Gastrocnemius medialis (tissue), 4 donors: Measurements from ENCODE around the gene PPP1R9B. TPM values are rescaled to one million over a fixed set of nuclear protein-coding genes. Genes with fewer than 3 reads are reported as not detected.

Experiments
- ATAC-seq, 2 donors: fragments of 150-250 bp; one replicate each; pipeline ENCODE4 v1.9.1; 2016
- DNase-seq, 2 donors: peaks; one replicate each; pipeline ENCODE4 v3.0.0-alpha.2; 2019
- H3K27ac ChIP-seq, 4 donors: fragments of 200-600 bp; sonication (generic); 1 replicate in 1 of 4; 2 replicates in 3 of 4; pipeline ENCODE4 v1.5.1; 2016 to 2018; ENCODE audit warnings: mild to moderate bottlenecking in 2 of 4, moderate library complexity in 1 of 4
- H3K27me3 ChIP-seq, 3 donors: fragments of 200-600 bp; sonication (generic) in 2 of 3; 1 replicate in 1 of 3; 2 replicates in 2 of 3; pipeline versions ENCODE4 v1.5.1 to v1.6.0; 2016 to 2019; ENCODE audit warnings: mild to moderate bottlenecking in 1 of 3, moderate library complexity in 1 of 3
- H3K36me3 ChIP-seq, 2 donors: fragments of 200-600 bp; sonication (generic) in 1 of 2; one replicate each; pipeline ENCODE4 v1.5.1; 2017 to 2018
- H3K4me1 ChIP-seq, 2 donors: fragments of 200-600 bp; sonication (generic) in 1 of 2; one replicate each; pipeline ENCODE4 v1.5.1; 2016 to 2017; ENCODE audit warnings: mild to moderate bottlenecking in 2 of 2
- H3K4me3 ChIP-seq, 4 donors: fragments of 200-600 bp; sonication (generic) in 3 of 4; 1 replicate in 1 of 4; 2 replicates in 3 of 4; pipeline ENCODE4 v1.5.1; 2016 to 2019; ENCODE audit warnings: mild to moderate bottlenecking in 2 of 4
- H3K9me3 ChIP-seq, 3 donors: fragments of 200-600 bp; sonication (generic) in 2 of 3; 1 replicate in 1 of 3; 2 replicates in 2 of 3; pipeline ENCODE4 v1.5.1; 2016 to 2019
- POLR2A ChIP-seq, 2 donors: fragments of 450-650 bp; IDR thresholded peaks; one replicate each; pipeline ENCODE4 v1.6.1; 2017; ENCODE audit warnings: antibody characterized with exemption in 2 of 2, mild to moderate bottlenecking in 2 of 2, moderate library complexity in 2 of 2
- in situ Hi-C, 4 donors: fragments of 200-750 bp; cut with MboI; loops; one replicate each; pipeline versions ENCODE4 v1.15.0 to v1.8.0; 2017; ENCODE audit warnings: low sequenced_read_pairs in 4 of 4
- intact Hi-C: fragments of 100-400 bp; cut with DNase I; formaldehyde crosslinking; loops from one replicate; pipeline ENCODE4 v1.15.1; 2023; ENCODE audit warnings: low total_unique reads
- total RNA-seq, 4 donors: library from RNA; depleted of rRNA; stranded (reverse); fragments of >200 nt; gene quantifications; one replicate each; pipeline versions ENCODE4 v1.1.0 to v1.2.3, GENCODE V29; 2016
- TF ChIP-seq, protein P1 (sequence below), 5 experiments: fragments of 450-650 bp in 3 of 5; fragments of 200-600 bp in 2 of 5; sonication (generic) in 2 of 5; IDR thresholded peaks in 4 of 5; conservative IDR thresholded peaks in 1 of 5; 1 replicate in 4 of 5; 2 replicates in 1 of 5; pipeline ENCODE4 v1.5.1; 2016 to 2019; ENCODE audit warnings: antibody characterized with exemption in 5 of 5, mild to moderate bottlenecking in 3 of 5, moderate library complexity in 3 of 5

PPP1R9B gene
- total RNA-seq, 4 donors from 2014 or later: 4.7 to 18.8 (median 11.0) TPM

DNA sequence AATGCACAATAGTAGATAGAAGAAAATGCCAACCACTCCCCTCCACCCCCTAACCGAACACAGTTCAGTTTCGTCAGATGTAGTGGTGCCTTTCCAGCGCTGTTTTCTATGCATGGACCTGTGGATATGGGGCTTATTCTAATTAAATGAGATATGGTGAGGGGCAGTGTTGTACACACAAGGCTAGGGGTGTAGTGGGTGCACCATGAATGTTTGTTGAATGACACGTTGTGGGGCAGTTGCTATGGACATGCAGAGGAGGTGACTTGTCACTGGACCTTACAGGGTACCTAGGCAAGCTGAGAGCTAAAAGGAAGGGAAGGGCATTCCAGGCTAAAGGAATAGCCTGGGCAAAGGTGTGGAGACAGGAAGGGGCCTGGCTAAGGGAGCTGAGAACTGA lies 51.9 kb downstream of the PPP1R9B start:
- Histone ChIP-seq H3K9me3 (no peaks in the 10 kb centered on the region), H3K36me3 (no peaks in the 10 kb centered on the region), H3K4me3 (no peak overlapping the region), H3K4me1 (peaks cover 79 to 83% of the 10 kb centered on the region in 2 donors), H3K27ac (peak overlapping the region; percentile 96 to 99 (median 98)), H3K27me3 (no peaks in the 10 kb centered on the region)
- DNase-seq (no peak), ATAC-seq (no peak)
- intact Hi-C loops: loop anchor here (10.0 kb wide), 2 partner anchors 196 to 326 kb away; partner anchors contain the start of gene ACSF2
- in situ Hi-C loops: no loop called here
- TF ChIP-seq, protein P1, sequence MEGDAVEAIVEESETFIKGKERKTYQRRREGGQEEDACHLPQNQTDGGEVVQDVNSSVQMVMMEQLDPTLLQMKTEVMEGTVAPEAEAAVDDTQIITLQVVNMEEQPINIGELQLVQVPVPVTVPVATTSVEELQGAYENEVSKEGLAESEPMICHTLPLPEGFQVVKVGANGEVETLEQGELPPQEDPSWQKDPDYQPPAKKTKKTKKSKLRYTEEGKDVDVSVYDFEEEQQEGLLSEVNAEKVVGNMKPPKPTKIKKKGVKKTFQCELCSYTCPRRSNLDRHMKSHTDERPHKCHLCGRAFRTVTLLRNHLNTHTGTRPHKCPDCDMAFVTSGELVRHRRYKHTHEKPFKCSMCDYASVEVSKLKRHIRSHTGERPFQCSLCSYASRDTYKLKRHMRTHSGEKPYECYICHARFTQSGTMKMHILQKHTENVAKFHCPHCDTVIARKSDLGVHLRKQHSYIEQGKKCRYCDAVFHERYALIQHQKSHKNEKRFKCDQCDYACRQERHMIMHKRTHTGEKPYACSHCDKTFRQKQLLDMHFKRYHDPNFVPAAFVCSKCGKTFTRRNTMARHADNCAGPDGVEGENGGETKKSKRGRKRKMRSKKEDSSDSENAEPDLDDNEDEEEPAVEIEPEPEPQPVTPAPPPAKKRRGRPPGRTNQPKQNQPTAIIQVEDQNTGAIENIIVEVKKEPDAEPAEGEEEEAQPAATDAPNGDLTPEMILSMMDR (IDR thresholded peaks at IDR 0.05 in 4 of 5, conservative IDR thresholded peaks at IDR 0.05 in 1 of 5): no peak
- no peak for TF ChIP-seq POLR2A (IDR thresholded peaks at IDR 0.05)

DNA sequence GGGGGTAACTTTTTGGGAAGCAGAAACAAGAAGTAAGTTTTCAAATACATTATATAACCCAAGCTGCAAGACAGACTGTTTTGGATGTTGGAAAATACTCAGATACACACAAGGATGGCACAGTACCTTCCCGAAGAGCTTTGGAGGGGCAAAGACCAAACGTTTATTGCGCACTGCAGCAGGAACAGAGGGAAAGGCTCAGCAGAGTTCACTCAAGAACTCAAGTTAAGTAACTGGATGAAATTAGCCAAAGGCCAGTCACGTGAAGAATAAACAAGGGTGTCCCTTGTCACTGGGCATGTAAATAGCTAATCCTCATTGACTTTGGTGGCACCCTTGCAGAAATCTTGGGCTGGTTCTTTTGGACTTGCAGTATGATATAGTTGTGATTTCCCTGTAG lies 52.6 kb downstream of the PPP1R9B start:
- no peaks in the 10 kb centered on the region for H3K27me3 ChIP-seq
- in situ Hi-C loops: no loop called here
- peak overlapping the region; percentile 96 to 99 (median 98) for H3K27ac ChIP-seq
- H3K4me3 ChIP-seq: no peak overlapping the region
- ATAC-seq (peak in 1 of 2 donors; percentile 6), DNase-seq (peak in 1 of 2 donors; percentile 50)
- H3K9me3 ChIP-seq: no peaks in the 10 kb centered on the region
- H3K36me3 ChIP-seq: no peaks in the 10 kb centered on the region
- H3K4me1 ChIP-seq: peaks cover 72 to 77% of the 10 kb centered on the region in 2 donors
- TF ChIP-seq, protein P1 (IDR thresholded peaks at IDR 0.05 in 4 of 5, conservative IDR thresholded peaks at IDR 0.05 in 1 of 5): no peak
- peak; percentile 32 to 41 for TF ChIP-seq POLR2A (IDR thresholded peaks at IDR 0.05)
- intact Hi-C loops: loop anchor here (10.0 kb wide), 2 partner anchors 197 to 327 kb away; partner anchors contain the start of gene ACSF2

DNA sequence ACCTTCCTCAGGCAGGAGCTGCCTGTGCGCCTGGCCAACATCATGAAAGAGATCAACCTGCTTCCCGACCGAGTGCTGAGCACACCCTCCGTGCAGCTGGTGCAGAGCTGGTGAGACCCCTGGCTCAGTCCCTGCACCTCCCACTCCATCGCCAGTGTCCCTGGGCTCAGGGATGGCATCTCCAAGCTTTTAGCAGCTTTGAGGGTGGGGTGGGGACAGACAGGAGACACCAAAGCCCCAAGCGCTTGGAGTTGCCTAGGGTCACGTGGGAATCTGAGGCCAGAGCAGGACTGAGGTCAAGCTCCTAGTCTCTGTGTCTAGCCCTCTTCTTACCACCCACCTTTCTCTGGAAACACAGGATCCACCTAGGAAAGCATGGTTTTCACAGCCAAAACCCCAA lies 53.0 kb downstream of the PPP1R9B start:
- H3K36me3 ChIP-seq: no peaks in the 10 kb centered on the region
- H3K4me1 ChIP-seq: peaks cover 68 to 72% of the 10 kb centered on the region in 2 donors
- peak overlapping the region in 1 of 4 donors; percentile 97 for H3K4me3 ChIP-seq
- no peaks in the 10 kb centered on the region for H3K27me3 ChIP-seq
- no peaks in the 10 kb centered on the region for H3K9me3 ChIP-seq
- in situ Hi-C loops (no loop called here), intact Hi-C loops (loop anchor here (10.0 kb wide), 2 partner anchors 197 to 327 kb away; partner anchors contain the start of gene ACSF2)
- ATAC-seq (no peak), DNase-seq (peak in 1 of 2 donors; percentile 40)
- H3K27ac ChIP-seq: peak overlapping the region; percentile 96 to 99 (median 98)
- TF ChIP-seq POLR2A (IDR thresholded peaks at IDR 0.05): no peak
- TF ChIP-seq, protein P1 (IDR thresholded peaks at IDR 0.05 in 4 of 5, conservative IDR thresholded peaks at IDR 0.05 in 1 of 5): no peak

DNA sequence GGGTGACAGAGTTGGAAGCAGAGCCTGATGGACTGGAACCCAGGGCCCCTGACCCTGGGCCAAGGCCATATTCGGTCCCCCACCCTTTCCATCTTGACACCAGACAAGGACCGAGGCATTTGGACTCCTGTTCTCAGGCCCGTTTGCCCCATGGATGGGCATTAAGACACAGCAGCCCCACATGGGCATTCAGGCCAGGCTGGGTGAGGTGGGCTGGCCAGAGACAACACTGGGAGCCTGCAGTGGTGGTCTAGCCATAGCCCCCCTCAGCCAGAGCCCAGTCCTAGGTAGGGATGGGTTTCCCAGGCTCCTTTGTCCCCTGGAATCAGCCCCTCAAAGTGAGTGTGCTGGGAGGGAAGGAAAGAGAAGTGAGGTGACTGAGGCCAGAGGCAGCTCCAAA lies 53.7 kb downstream of the PPP1R9B start:
- intact Hi-C loops: loop anchor here (10.0 kb wide), 2 partner anchors 198 to 328 kb away; partner anchors contain the start of gene ACSF2
- Histone ChIP-seq H3K9me3 (no peaks in the 10 kb centered on the region), H3K4me1 (peaks cover 61 to 65% of the 10 kb centered on the region in 2 donors), H3K36me3 (no peaks in the 10 kb centered on the region), H3K27me3 (no peaks in the 10 kb centered on the region), H3K4me3 (peak overlapping the region in 2 of 4 donors; percentile 86 to 97), H3K27ac (peak overlapping the region; percentile 96 to 99 (median 98))
- DNase-seq (no peak), ATAC-seq (no peak)
- TF ChIP-seq, protein P1 (IDR thresholded peaks at IDR 0.05 in 4 of 5, conservative IDR thresholded peaks at IDR 0.05 in 1 of 5): no peak
- TF ChIP-seq POLR2A (IDR thresholded peaks at IDR 0.05): no peak
- in situ Hi-C loops: no loop called here
